HG03460 (cell line): ENCODE data around the gene CENPA.
"Not testable (repeated sequence)": the region's sequence is repeated elsewhere in the genome, so short reads cannot be mapped to it uniquely, and the experiment has no call there.

Source experiments
- ATAC-seq: cut with Tn5 transposase; IDR thresholded peaks from one replicate; pipeline ENCODE4 v1.9.1; 2021; ENCODE audit not compliant: unreplicated experiment

Gene CENPA

GRCh38 chr2:26785431-26786206 is at the start of gene CENPA:
CENPA (plus strand) TSS chr2:26786056; CDS start chr2:26786197, 141 bp downstream.
- peak; percentile 99 for ATAC-seq

GRCh38 chr2:26737221-26737620 is 48.6 kb upstream of the CENPA start:
- no peak for ATAC-seq

DNA sequence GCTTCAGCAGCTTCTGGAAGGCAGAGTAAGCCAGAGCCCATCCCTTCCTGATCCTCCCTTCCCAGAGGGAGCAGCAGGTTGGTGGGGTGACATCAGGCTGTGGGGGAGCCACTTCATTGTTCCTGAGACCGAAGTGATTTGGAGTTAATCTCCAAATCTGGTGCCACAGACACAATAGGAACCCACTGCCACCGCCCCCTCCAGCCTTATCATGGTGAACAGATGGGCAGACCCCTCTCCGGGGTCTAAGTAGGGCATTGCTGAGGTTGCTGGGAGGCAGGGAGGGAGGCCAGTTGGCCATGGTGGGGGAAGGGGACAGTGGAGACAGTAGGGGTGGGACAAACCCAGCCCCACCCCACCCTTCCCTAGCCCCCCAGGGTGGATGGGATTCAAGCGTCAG is 47.4 kb upstream of the CENPA start:
- ATAC-seq: no peak

DNA sequence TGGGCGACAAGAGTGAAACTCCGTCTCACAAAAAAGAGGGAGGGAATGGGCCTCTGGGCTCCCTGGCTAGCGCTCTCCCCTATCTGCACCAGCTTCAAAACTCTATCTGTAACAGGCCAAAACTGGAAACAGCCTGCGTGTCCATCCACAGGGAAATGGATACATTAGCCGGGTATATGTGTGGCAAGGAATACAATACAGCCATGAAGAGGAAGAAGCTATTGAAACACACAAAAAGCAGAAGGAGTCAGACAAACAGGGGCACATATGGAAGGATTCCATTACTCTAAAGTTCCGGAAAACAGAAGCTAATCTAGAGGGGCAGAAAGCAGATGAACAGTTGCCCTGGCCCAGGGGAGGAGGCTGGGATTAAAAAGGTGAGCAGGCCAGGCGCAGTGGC is 46.3 kb upstream of the CENPA start:
- no peak for ATAC-seq

DNA sequence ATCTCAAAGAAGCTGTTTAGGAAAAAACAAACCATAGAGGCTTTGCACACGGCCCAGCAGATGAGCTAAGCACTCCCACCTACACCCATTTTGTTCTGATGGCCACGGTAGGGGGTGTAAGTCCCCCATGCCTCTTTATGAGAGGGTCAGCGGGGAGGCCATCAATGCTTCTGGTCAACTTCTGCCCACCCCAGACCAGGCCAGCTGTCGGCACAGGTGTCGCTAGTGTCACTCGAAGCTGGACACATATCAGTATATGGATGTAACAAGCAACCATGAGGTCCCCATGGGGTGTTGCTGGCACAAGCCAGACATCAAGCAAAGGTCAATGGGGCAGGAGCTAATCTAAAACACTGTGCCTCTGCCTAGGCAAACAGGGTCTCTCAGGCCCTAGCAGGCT is 45.5 kb upstream of the CENPA start:
- no peak for ATAC-seq

DNA sequence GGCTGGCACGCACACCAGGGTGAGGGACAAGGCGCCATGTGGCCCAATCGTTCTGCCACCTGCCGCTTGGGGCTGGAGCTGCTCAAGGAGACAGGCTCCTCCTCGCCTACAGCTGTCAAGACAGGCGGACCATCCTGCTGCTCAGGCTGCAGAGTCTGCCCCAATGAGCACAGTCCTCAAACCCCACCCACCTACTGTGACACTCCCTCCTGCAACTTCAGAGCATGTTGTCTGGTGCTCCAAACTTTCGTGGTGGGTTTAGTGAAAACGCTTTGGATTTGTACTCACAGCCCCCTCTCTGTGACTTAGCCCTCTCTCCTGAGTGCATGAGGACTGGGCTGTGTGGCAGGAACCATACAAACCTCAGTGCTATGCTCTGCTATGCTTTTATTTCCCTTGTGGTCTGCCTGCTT is 45.0 kb upstream of the CENPA start:
- no peak for ATAC-seq

GRCh38 chr2:26742048-26742770 is 43.6 kb upstream of the CENPA start:
- no peak for ATAC-seq

- no peak for ATAC-seq
Observed at GRCh38 chr2:26743852-26744251, 42.0 kb upstream of the CENPA start.

DNA sequence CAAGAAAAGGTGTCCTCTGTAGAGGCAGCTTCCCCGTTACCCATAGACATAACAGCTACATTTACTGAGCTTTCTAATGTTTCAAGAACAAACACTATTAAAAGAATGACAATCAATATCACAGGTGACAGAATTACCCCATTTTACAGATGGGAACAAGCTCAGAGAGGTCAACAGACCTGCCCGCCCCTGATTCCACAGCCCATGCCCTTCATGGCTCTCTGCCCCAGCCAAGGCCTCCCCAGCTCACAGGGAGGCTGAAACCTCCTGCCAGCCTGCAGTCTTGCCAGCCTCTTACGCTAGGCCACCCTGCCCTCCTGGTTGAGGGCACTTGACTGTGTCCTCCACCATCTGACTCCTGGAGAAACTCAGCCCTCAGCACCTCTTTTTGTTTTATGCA is 40.9 kb upstream of the CENPA start:
- ATAC-seq: no peak

DNA sequence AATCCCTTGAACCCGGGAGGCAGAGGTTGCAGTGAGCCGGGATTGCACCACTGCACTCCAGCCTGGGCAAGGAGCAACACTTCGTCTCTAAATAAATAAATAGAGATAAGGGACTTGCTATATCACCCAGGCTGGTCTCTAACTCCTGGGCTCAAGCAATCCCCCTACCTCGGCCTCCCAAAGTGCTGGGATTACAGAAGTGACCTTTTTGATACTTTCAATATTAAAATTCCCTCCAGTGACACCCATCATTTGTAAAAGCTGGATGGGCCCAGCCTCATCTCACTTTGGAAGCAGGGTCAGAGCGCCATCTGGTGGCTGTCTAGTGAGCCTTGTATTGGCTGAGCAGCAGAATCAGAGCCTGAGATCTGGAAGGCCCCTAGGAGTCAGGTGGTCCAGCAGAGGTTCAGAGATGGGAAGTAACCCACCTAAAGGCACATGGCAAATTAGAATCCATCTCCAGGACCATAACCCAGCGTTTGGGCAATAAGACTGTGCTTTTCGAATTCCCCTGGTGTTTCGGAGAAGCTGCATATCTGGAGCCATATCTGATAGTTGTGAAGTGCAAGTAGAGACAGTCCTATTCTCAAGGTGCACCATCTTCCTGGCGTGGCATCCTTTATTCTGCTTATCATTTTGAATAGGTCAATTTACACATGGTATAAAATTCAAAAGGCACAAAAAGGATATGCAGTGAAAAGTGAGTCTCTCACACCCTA is 40.1 kb upstream of the CENPA start:
- no peak for ATAC-seq

GRCh38 chr2:26746934-26747333 is 38.9 kb upstream of the CENPA start:
- ATAC-seq: no peak

- ATAC-seq: not testable (repeated sequence)
Observed at GRCh38 chr2:26749787-26750420, 36.0 kb upstream of the CENPA start.

DNA sequence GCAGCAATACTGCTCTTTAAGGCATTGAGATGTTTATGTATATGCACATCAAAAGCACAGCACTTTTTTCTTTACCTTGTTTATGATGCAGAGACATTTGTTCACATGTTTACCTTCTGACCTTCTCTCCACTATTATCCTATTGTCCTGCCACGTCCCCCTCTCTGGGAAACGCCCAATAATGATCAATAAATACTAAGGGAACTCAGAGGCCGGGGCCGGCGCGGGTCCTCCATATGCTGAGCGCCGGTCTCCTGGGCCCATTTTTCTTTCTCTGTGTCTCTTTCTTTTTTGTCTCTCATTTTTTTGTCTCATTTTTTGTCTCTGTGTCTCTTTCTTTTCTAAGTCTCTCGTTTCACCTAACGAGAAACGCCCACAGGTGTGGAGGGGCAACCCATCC is 35.4 kb upstream of the CENPA start:
- ATAC-seq: not testable (repeated sequence)

DNA sequence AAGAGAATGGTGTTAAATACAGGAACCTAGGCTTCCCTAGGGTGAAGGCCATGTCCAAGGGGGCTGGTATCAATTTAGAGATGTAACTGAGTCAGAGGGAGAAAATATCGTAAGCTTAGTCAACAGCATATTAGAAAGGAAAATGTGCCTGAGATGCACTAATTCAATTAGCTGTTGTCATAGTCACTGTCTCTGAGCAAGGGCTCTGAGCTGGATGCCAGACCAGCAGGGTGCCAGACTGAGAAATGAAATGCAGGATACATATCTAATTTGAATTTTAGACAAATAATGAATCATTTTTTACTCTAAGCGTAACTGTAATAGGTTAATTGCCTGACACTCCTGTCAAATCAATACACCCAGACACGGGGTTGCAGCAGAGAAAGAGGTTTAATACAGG is 33.2 kb upstream of the CENPA start:
- no peak for ATAC-seq

DNA sequence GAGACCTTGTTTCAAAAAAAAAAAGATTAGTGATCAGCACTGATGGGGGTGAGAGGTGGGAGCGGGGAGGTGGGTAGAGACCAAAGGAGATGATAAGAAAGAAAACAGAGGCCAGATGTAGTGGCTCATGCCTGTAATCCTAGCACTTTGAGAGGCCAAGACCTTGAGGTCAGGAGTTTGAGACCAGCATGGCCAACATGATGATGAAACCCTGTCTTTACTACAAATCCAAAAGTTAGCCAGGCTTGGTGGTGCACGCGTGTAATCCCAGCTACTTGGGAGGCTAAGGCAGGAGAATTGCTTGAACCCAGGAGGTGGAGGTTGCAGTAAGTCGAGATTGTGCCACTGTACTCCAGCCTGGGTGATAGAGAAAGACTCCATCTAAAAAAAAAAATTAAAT is 31.3 kb upstream of the CENPA start:
- ATAC-seq: no peak

DNA sequence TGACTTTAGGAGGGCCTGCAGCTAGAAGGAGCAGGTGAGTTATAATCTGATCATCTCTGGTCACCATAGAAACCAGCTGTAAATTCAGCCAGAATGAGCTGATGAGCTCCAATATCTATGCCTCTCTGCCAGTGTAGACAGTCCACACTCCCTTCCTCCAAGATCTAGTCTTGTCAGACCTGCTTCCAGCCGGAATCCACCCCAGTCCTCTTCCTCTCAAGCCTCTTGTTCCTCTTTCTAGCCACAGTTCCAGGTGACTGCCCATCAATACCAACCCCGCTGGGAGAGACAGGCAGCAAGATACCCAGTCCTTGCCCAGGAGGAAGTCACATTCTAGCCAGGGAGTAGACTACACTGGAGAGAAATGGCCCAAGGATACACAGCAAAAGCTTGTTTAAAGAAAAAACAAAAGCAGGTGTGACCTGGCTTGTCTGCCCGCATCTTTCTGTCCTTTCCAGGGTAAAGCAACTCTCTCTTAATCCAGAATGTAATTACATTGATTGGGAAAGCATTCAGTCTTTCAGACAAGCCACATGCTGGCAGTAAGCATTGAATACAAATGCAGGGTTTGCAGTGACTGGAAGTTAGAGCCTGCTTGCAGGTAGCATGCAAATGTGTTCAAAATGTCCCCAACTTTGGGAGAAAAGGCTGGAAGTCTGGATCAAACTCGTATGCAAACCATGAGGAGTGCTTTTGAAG is 30.7 kb upstream of the CENPA start:
- no peak for ATAC-seq

DNA sequence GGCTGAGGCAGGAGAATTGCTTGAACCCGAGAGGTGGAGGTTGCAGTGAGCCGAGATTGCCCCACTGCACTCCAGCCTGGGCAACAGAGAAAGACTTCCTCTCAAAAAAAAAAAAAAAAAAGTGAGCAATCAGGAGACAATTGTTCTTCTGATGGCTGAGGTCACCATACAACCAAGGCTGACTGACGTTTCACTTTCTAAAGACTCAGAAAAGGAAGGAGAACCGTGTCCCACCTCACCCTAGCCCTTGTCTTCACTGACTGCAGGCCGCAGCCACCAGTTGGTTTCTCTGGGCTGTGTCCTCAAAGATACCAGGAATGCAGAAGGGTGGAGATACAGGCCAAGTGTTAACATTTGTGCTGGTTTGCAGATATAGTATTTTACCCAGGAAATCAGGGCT is 29.5 kb upstream of the CENPA start:
- ATAC-seq: no peak

DNA sequence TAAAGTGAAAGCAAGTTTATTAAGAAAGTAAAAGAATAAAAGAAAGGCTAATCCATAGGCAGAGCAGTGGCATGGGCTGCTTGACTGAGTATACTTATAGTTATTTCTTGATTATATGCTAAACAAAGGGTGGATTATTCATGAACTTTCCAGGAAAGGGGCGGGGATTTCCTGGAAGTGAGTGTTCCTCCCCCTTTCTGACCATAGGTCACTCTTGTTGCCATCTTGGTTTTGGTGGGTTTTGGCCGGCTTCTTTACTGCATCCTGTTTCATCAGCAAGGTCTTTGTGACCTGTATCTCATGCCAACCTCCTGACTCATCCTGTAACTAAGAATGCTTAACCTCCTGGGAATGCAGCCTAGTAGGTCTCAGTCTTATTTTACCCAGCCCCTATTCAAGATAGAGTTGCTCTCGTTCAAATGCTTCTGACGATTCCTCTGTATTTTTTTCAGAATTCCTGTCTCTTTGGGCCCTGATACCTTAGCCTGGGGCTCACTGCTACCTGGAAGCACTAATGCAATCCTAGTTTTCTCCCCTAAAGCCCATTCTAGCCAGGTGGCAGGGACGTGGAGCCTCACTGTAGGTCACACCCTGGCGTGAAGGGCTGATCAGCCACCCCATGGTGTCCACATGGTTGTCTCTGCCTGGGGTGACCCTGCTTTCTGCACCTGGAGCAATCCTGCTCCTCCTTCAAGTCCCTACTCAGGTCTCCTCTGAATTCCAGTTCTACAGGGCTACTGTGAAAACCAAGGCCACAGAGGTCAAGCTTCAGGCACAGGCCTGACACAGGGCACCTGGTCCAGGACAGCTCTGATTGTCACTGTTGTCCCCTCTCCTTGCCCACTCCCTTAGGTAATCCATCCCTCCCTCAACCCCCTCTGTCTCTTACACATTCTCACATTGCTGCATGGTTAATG is 27.7 kb upstream of the CENPA start:
- ATAC-seq: peak; percentile 61

GRCh38 chr2:26758790-26759321 is 27.0 kb upstream of the CENPA start:
- no peak for ATAC-seq
